IPS DF 4.7 (cell line): ENCODE measurements around the gene LBH.

Experiments used
- DNase-seq: peaks from one replicate; pipeline ENCODE4 v3.0.0-alpha.2; 2013; ENCODE audit warnings: low spot score; ENCODE audit errors: extremely low read depth

LBH gene

DNA sequence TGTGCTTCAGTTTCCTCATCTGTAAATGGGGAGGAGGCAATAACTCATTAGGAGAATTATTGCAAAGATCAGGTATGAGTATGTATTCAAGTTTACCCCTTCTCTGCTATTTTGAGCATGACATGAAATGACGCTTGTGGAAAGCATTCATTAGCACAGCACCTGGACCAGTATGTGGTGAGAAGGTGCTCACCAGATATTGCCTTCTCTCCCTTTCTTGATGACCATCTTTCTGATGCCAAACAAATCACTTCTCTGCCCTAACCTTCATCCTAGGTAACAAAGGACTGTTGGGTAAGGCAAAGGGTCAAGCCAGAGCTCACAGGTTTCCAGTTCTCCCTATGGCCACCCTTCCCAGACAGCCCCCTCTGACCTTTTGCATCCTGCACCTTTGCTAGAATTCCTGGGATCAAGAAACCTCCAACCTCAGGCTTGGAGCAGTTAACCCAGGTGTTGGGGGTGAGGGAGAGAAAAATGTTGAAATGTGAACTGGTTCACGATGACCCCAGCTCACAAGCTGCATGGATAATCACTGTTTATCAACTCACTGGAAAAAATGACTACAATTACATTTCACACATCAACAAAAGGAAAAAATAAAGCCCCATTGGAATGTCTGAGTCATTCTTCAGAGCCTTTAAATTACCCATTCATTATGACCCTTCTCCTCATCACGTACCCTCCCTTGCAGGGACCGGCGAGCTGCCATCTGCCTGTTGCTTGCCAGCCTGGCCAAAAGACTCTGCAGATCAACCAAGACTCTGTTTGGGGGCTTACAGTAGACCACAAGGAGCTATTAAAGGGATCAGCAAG, 41.6 kb downstream of the LBH start:
- no peak for DNase-seq

DNA sequence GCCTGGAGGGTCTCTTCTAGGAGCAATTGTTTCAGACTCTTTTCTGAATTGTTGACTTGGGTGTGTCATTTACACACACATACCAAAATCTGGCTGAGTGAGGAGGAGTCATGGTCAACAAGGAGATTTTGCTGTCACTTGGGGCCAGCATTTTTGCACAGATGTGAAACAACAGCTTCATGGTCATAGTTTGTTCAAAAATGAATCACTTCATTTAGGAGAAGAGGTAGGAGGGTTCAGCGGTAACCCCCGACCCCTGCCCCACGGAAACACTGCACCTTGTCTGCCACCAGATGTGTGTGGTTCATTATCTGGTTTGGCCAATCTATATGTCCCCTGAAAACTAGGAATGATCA, 42.2 kb downstream of the LBH start:
- DNase-seq = no peak

DNA sequence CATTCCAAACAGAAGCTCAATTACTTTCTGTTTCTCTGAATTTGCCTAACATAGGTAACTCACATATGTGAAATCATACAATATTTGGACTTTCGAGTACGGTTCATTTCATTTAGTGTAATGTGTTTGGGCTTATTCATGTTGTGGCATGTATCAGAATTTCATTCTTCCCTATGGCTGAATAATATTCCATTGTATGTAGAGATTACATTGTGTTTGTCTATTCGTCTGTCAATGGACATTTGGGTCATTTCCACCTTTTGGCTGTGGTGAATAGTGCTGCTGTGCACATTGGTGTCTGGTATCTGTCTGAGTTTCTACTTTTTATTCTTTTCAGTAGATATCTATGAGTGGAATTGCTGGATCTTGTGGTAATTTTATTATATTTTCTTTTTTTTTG, 43.9 kb downstream of the LBH start:
- DNase-seq = no peak

DNA sequence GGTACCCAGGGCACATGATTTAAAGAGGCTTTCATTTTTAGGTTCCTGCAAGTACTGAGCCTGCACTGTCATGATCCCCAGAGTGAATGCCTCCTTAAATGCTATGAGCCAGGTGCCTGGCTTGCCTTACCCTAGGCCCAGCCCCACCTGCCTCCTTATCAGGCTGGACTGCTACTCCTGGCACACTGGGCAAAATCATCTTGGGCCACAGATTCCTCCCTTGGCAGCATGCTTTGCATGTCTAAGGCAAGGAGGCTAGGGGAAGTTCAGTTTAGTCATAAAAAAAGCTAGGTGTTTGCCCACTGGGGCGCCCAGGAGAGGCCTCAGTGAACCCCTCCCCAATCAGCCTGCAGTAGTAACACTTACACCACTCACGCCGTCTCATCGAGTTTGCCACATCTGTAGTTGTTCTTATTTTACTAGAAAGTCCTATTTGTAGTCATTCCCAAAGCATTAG, 45.1 kb downstream of the LBH start:
- no peak for DNase-seq

DNA sequence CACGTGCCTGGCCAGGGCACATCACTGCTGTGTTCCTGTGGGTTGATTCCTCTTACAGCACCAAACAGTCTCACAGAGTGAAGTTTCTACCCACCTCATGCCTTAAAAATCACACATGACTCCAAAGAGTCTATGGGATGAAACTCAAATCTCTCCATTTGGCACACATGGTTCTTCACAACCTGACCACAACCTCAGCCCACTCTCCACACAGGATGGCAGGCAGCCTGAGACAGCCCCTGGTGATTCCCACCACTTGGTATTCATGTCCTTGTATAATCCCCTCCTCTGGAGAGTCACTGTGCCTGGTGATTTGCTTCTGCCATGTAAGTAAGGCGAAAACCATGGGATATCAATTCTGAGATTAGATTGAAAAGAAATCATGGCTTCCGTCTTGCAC, 46.2 kb downstream of the LBH start:
- DNase-seq = no peak

DNA sequence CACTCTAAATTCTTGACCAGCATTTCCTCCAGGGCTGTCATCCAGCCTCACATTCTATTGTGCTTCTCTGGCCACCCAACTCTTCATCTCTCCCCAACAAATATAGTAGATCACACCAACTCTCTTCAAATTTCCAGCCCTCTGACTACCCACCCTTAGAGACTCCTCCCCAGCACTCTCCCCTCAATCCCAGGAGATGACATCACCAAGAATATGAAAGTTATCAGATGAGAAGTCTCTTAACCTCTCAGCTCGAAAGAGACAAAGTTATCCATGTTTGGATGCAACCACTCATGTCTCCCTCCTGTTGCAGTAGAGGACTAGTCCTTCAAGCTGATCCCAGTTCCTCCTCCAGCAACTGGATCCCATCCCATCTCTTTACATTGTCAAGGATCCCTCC, 47.1 kb downstream of the LBH start:
- DNase-seq = no peak

DNA sequence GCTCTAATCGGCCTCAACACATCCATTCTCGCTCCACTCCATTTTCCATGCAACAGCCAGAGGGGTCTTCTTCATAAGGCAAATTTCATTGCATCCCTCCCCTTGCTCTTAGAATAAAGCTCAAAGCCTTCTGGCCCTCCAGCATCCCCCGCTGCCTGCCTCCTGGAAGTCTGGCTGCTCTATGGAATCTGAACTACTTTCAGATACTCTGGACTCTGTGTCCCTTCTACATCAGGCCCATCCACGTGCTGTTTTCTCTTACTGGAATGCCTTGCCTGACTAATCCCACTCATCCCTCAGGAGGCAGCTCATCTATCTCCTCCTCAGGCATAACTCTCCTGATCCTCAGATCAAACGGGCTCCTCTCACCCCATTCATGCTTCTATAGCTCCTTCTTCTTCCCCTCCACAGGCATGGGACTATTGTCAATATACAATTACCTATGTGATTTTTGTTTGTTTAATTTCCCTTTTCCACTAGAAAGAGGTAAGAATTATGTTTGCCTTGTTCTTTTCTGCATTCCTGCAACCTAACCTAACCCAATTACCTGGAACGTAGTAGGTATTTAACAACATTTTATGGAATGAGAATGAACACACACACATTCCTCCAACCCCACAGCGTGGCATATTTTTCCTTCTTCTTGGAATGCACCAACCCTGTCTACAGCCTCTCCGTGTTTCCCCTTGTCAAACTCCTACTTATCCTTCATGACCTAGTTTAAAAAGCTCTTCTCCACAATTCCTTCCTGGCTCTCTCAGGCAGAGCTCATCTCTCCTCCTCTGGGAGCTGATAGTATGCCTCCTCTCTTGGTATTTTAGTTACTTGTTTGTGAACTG, 49.5 kb downstream of the LBH start:
- DNase-seq = no peak

DNA sequence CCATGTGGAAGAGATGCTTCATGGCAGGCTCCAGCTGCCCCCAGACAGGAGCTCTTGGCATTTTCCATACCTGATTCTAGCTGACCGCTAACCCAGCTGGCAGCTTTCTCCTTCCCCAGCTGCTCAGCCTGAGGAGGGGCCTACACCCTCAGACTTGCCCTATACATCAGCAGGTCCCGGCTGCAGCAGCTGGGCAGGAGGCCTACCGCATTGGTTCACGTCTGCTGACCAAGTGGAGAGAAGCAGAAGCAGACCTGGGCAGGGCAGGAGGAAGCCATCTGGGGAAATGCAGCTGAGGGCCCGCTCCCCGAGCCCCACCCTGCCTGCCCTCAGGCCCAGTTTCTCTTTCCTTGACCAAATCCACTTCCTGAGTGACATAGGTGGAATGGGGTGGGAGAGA, 50.7 kb downstream of the LBH start:
- DNase-seq = no peak

DNA sequence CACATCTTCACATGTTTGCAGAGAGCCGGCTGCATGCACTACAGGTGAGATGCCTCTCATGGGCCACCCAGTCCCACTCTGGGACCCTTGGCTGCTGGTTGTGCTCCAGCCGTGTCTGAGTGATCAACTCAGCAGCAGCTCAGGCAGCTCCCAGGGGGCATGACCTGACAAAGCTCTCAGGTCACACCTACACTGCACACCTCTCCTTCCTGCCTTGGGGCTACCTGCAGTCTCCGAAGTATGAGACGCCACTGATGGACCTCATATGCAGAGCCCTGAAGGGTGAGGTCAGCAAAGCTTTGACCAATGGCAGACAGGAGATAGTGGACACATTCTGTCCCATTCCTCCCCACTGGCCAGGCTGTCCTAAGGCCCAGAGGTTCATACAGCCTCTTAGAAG, 51.4 kb downstream of the LBH start:
- DNase-seq = no peak

DNA sequence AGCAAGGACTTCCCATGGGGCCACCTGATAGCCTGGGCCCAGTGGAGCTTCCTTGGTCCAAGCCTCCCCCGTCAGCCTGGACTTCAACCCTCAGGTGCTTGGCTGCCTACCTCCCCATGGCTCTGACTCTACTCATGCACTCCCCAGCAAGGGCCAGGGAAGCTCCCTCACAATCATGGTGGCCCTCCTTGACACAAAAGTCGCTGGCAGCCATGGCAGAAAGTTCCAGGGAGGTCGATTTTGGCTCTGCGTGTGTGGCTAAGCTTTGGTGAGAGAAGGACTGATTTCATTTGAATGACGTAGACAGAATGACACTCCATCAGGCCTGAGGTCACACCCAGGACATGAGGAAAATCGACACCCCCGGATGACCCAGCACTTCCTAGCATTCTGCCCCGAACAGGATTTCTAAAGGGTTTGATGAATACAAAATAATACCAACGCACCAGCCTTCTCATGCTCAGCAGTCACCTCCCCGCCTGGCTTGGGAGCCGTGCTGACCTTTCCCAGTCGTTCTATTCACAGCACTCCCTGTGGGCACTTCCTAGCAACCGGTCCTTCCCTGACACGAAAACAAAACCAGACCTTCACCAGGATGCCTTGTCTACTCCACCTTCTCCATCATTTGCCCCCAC, 52.7 kb downstream of the LBH start:
- DNase-seq = no peak

DNA sequence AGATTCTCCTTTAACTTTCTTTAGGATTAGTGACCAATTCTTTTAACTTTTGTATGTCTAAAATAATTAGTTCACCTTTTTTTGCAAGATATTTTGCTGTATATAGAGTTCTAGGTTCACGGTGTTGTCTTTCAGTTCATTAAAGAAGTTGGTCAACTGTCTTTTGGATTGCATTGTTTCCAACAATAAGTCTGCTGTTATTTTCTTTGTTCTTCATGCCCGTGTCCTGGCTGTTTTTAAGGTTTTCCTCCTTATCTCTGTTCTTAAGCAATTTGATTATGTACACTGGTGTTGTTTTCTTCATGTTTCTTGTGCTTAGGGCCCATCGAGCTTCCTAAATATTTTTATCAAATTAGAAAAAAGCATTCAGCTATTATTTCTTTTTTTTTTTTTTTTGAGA, 54.4 kb downstream of the LBH start:
- DNase-seq = no peak

DNA sequence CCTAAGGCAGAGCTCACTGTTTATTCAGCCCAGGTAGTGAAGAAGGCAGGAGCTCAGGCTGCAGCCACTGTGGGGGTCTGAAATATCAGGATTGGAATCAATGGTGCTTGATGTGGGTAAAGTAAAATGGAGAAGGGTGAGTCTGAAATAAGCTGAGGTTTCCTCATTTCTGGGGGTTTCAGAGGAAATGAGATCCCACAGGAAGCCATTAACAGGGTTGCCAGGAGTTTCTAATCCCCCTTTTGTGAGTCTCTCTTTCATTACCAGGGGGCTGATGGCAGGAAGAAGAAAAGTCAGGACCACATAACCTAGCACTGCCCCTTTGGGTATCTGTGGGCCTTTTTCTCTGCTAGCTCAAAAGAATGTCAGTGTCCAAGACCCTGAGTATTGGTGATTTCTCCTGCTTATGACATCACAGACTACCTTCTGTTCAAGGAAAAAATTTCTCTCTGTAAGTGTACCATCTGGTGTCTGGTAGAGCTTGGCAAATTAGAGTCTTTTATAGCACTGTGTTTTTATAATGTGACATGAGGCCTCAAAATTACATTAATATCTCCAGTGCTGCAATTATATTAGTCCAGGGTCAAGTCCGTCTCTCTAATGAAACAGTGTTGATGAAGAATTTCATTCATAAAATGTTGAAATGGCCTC, 56.0 kb downstream of the LBH start:
- no peak for DNase-seq

DNA sequence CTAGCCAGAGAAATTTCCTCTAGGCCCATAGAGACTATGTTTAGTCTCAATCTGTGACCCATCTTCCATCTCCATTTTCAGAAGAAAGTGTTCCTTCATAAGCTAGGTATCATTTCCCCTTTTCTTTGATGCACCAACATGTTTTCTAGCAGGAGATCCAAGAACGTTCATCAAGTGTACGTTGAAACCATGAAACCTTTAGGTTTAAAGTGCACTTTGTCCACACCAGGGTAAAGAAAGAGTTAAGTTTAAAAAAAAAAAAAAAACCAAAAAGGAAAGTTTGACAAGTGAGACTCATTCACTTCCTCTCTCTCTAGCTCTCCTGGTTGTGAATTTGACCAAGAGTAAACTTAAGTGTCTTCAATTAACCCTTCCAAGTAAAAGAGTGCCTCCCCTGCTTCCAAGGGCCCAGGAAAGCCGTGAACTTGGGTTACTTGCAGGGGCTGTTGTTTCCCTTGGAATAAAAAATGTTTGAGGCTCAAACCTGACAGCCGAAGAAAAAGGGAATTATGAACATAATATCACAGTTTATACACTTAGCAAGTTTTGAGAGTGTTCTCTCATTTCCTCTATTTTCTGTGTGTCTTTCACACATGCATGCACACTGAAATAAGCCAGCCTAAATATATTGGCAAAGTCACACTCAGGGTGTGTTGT, 56.7 kb downstream of the LBH start:
- no peak for DNase-seq

DNA sequence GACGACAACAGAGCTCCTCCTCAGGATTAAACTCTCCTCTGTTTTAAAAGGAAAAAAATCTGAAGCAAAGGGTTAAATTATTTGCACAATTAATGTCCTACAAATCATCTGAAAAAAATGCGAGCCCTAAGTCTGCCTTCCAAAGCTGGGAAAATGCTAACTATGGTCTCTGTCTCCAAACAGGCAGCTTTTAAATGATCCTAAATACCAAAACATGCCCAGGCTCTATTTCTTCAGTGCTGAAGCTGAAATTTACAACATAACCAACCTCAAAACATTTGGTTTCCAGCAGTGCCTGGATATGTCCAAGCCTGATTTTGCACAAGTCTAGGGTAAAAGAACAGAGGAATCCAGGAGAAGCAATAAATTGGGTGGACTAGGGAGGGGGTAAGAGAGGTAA, 57.2 kb downstream of the LBH start:
- no peak for DNase-seq

DNA sequence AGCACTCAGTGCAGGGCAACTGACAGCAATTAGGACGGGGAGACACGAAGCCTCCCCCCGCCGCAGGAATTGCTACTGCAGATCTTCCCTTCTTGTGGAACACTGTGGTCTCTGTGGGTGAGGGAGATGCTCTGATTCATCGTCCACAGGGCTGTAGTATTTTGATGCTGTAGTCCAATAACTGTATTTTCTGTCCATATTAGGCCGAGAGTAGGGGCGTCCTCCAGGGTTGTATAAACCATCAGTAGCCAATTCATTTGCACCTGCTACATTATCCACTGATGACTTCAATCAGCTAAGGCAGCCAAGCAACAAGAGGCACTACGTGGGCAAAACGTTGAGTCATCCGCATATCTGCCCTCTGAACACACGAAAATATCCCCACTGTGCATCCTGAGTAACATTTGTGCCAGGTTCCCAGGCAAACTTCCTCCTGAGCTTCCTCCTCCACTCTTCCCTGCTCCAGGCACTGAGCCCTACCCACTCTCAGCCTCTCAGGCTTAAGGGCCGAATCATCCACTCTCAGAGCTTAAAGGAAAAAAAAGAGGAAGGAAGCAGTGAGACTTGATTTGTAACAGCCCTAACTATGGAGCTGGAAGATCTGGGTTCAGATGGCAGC, 62.1 kb downstream of the LBH start:
- DNase-seq = no peak

DNA sequence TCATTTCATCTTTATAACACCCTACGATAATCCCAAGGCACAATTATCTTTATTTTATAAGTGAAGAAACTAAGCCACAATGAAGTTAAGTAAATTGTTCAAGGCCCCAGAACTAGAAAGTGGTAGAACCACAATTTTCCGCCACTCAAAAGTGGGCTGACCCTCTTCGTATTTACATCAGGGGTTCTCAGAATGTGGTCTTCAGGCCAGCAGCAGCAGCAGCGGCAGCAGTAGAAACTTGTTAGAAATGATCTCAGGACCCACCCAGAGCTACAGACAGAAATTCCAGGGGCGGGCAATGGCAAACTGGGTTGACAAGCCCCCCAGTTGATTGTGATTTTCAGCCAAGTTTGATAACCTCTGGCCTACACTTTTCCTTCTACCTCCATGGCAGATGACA, 62.8 kb downstream of the LBH start:
- DNase-seq = no peak

DNA sequence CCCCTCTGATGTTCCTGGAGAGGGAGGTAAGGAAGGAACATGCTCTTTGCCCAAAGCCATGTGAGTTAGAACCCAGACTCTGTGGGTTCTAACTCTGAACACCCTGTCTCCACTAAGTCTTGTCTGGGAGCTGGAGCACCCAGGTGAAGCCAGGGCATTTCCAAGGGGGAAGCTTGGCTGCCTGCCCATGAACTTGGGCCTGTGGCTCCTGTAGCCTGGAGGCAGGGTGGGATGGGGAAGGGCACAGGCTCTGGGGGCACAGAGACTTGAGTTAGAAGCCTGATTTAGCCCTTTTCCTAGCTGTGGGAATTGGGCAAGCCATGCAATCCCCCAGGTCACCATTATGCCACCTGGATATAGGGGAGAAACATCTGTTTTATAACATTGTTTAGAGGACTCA, 65.2 kb downstream of the LBH start:
- no peak for DNase-seq

DNA sequence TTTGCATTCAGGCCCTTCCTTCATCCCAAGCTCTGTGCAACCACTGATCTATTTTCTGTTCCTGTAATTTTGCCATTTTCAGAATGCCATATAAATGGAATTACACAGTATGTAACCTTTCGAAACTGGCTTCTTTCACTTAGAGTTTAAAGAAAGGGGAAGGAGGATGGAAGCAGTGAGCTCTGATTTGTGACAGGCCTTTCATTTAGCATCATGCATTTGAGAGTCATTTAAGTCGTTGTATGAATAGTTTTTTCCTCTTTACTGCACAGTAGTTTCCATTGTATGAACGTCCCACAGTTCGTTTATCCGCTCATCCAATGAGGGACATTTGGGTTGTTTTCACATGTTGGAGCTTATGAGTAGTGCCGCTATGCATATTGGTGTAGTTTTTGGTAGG, 67.0 kb downstream of the LBH start:
- DNase-seq = no peak

DNA sequence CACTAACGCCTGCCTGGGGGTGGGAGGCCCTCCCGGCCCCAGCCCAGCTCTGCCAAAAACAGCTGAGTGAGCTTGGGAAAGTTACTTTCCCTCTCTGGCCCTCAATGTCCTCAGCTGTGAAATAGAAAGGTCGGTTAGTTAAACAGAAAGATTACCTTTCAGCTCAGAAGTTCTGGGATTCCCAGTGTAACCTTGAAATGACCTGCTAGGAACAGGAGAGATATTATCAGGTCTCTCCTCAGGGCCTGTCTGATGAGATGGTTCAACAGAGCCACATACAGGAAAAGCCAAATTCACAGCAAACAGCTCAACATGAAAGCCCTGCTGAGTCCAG, 68.8 kb downstream of the LBH start:
- no peak for DNase-seq

DNA sequence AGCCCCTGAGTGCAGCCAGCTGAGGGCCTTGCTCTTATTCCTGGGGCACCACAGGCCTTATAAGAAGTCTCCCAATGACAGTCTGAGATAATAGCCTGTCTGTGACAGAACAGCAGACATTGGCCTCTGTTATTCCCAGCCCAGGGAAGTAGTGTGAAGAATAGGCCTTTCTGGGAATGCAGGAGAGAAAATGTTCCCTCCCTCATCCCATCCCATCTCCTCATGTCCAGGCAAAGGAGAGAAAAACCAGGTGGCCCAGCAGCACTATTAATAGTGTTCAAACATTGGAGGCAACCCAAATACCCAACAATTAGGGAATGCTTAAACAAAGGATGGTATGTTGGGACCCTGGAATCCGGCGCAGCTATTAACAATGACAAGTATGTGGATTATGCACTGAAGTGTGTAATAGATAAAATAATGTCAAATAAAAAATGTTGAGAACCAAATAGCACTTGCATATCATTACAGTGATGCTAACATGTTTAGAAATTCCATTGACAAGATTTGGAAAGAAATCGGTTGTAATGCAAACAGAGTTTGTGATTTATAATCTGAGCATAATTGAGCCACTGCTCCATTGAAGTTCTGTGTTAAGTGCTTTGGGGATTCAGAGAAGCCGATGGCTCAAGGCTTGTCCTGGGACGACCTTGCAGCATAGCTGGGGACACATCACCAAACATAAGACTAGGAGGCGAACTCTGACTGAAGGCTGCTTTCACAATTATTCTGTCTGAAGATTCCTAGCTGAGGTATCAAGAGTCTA, 69.3 kb downstream of the LBH start:
- no peak for DNase-seq
